ENCODE data around the gene PCDHGA8. TPM values are rescaled to one million over a fixed set of nuclear protein-coding genes. Genes with fewer than 3 reads are reported as not detected.
"Not testable (repeated sequence)": the region's sequence is repeated elsewhere in the genome, so short reads cannot be mapped to it uniquely, and the experiment has no call there.

PCDHGA8 gene
- total RNA-seq, 2 experiments from 2014 or later, result 3.8 to 5.3 TPM

DNA sequence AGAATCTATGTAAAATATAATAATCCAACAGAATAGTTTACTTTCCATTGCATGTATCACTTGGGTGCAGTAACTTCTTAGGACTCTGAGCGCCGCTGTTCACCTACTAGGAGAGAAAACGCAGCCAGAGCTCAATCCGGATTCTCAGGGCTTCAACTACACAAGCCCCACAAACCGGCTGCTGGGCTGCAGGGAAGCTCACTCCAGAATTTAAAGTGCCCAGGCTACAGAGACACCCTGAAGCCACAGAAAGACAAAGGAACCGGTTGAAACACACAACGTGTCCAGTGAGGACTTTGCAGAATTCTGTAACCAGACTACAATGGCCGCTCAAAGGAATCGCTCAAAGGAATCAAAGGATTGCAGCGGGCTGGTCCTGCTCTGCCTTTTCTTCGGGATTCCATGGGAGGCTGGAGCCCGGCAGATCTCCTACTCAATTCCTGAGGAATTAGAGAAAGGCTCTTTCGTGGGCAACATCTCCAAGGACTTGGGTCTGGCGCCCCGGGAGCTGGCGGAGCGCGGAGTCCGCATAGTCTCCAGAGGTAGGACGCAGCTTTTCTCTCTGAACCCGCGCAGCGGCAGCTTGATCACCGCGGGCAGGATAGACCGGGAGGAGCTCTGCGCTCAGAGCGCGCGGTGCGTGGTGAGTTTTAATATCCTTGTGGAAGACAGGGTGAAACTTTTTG is 20.6 kb downstream of the PCDHGA8 start, which contains the start of gene PCDHGA10:
PCDHGA10 (plus strand) TSS at position 134 of the 686 bp plus-strand sequence; CDS start at position 323, 189 bp downstream.
- Histone ChIP-seq H3K4me1 (ENCODE audit: insufficient read depth, low read length, poor library complexity, severe bottlenecking) (no peaks in the 10 kb centered on the region), H3K4me3 (ENCODE audit: low read depth, low read length, poor library complexity, severe bottlenecking) (no peak within 1 kb of the TSS), H3K9me2 (ENCODE audit: insufficient read depth, low read length) (no peaks in the 10 kb centered on the region), H4K20me1 (ENCODE audit: insufficient read depth, low read length) (no peaks in the 10 kb centered on the region), H3K4me2 (ENCODE audit: low read length) (peak within 1 kb of the TSS; percentile 37; the same call in 1 of the 2 replicates), H3K36me3 (ENCODE audit: insufficient read depth, low read length) (no peaks in the 10 kb centered on the region), H3K9me3 (ENCODE audit: low read length) (no peaks in the 10 kb centered on the region), H3K27ac (ENCODE audit: low read depth, low read length, poor library complexity, severe bottlenecking) (no peak within 1 kb of the TSS), H2AFZ (ENCODE audit: low read length) (no peak within 1 kb of the TSS), H3K79me2 (ENCODE audit: insufficient read depth, low read depth, low read length) (no peaks in the 10 kb centered on the region)
- DNase-seq (ENCODE audit: low spot score), result peak; percentile 70
- BruUV-seq (replicated peaks), result no TSS peak
- ChIA-PET CTCF (ENCODE audit: unreplicated experiment) (interaction anchor here (0.9 to 1.7 kb wide), 4 partner anchors 43 to 151 kb away, joined by 3 to 8 read pairs (median 4); partner anchors contain the start of gene PCDHGB3), POLR2A (interaction anchor here (0.9 to 2.2 kb wide), 4 partner anchors 63 to 151 kb away, joined by 3 to 6 read pairs (median 3); partner anchors contain the start of gene PCDHGB1)
- TF ChIP-seq, protein P1, sequence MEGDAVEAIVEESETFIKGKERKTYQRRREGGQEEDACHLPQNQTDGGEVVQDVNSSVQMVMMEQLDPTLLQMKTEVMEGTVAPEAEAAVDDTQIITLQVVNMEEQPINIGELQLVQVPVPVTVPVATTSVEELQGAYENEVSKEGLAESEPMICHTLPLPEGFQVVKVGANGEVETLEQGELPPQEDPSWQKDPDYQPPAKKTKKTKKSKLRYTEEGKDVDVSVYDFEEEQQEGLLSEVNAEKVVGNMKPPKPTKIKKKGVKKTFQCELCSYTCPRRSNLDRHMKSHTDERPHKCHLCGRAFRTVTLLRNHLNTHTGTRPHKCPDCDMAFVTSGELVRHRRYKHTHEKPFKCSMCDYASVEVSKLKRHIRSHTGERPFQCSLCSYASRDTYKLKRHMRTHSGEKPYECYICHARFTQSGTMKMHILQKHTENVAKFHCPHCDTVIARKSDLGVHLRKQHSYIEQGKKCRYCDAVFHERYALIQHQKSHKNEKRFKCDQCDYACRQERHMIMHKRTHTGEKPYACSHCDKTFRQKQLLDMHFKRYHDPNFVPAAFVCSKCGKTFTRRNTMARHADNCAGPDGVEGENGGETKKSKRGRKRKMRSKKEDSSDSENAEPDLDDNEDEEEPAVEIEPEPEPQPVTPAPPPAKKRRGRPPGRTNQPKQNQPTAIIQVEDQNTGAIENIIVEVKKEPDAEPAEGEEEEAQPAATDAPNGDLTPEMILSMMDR (conservative IDR thresholded peaks at IDR 0.05; ENCODE audit: low read length), result peak; percentile 88
- no peak for TF ChIP-seq EZH2phosphoT487 (IDR thresholded peaks at IDR 0.05; ENCODE audit: borderline replicate concordance, low read depth, low read length)
- intact Hi-C loops (cut with micrococcal nuclease; ENCODE audit: unreplicated experiment), result loop anchor here (1.0 to 5.0 kb wide), 2 partner anchors 26 to 56 kb away; partner anchors contain the start of genes PCDHGA4, PCDHGB2 and PCDHGB4

DNA sequence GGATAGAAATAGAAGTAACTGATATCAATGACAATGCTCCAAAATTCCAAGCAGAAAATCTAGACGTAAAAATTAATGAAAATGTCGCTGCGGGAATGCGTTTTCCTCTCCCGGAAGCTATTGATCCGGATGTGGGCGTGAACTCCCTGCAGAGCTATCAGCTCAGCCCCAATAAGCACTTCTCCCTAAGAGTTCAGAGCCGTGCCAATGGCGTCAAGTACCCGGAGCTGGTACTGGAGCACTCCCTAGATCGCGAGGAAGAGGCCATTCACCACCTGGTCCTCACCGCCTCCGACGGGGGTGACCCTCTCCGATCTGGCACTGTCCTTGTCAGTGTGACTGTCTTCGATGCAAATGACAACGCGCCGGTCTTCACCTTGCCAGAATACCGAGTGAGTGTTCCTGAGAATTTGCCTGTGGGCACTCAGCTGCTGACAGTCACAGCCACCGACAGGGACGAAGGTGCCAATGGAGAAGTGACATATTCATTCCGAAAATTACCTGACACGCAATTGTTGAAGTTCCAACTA is 21.2 kb downstream of the PCDHGA8 start:
- BruUV-seq (replicated peaks), result no TSS peak
- no peaks in the 10 kb centered on the region for H3K4me1 ChIP-seq (ENCODE audit: insufficient read depth, low read length, poor library complexity, severe bottlenecking)
- no peak overlapping the region for H3K4me3 ChIP-seq (ENCODE audit: low read depth, low read length, poor library complexity, severe bottlenecking)
- CTCF ChIA-PET (ENCODE audit: unreplicated experiment), result interaction anchor here (0.9 to 1.7 kb wide), 3 partner anchors 51 to 150 kb away, joined by 3 to 8 read pairs (median 4); no protein-coding TSS in a partner anchor
- peak overlapping the region; percentile 37; the same call in 1 of the 2 replicates for H3K4me2 ChIP-seq (ENCODE audit: low read length)
- intact Hi-C loops (cut with micrococcal nuclease; ENCODE audit: unreplicated experiment), result loop anchor here (5.0 kb wide), 1 partner anchor 56 kb away; the partner anchor contains the start of genes PCDHGA4 and PCDHGB2
- no peak for DNase-seq (ENCODE audit: low spot score)
- no peaks in the 10 kb centered on the region for H3K36me3 ChIP-seq (ENCODE audit: insufficient read depth, low read length)
- no peaks in the 10 kb centered on the region for H3K9me3 ChIP-seq (ENCODE audit: low read length)
- TF ChIP-seq EZH2phosphoT487 (IDR thresholded peaks at IDR 0.05; ENCODE audit: borderline replicate concordance, low read depth, low read length), result no peak
- TF ChIP-seq, protein P1 (conservative IDR thresholded peaks at IDR 0.05; ENCODE audit: low read length), result no peak
- no peaks in the 10 kb centered on the region for H3K9me2 ChIP-seq (ENCODE audit: insufficient read depth, low read length)
- no peaks in the 10 kb centered on the region for H3K79me2 ChIP-seq (ENCODE audit: insufficient read depth, low read depth, low read length)
- POLR2A ChIA-PET, result interaction anchor here (0.9 to 2.2 kb wide), 2 partner anchors 63 to 150 kb away, joined by 3 to 6 read pairs; no protein-coding TSS in a partner anchor
- H4K20me1 ChIP-seq (ENCODE audit: insufficient read depth, low read length), result no peaks in the 10 kb centered on the region
- no peak overlapping the region for H2AFZ ChIP-seq (ENCODE audit: low read length)
- no peak overlapping the region for H3K27ac ChIP-seq (ENCODE audit: low read depth, low read length, poor library complexity, severe bottlenecking)

DNA sequence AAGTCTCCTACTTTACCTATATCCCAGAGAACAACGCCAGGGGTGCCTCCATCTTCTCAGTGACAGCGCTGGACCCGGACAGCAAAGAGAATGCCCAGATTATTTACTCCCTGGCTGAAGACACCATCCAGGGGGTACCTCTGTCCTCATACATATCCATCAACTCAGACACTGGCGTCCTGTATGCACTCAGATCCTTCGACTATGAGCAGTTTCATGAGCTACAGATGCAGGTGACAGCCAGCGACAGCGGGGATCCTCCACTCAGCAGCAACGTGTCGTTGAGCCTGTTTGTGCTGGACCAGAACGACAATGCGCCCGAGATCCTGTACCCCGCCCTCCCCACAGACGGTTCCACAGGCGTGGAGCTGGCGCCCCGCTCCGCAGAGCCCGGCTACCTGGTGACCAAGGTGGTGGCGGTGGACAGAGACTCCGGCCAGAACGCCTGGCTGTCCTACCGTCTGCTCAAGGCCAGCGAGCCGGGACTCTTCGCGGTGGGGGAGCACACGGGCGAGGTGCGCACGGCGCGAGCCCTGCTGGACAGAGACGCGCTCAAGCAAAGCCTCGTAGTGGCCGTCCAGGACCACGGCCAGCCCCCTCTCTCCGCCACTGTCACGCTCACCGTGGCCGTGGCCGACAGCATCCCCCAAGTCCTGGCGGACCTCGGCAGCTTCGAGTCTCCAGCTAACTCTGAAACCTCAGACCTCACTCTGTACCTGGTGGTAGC is 22.3 kb downstream of the PCDHGA8 start:
- DNase-seq (ENCODE audit: low spot score); H3K36me3 ChIP-seq (ENCODE audit: insufficient read depth, low read length); H4K20me1 ChIP-seq (ENCODE audit: insufficient read depth, low read length); H3K79me2 ChIP-seq (ENCODE audit: insufficient read depth, low read depth, low read length); H3K4me3 ChIP-seq (ENCODE audit: low read depth, low read length, poor library complexity, severe bottlenecking); H3K27ac ChIP-seq (ENCODE audit: low read depth, low read length, poor library complexity, severe bottlenecking); H2AFZ ChIP-seq (ENCODE audit: low read length); H3K9me3 ChIP-seq (ENCODE audit: low read length); H3K9me2 ChIP-seq (ENCODE audit: insufficient read depth, low read length); BruUV-seq (replicated peaks); H3K4me2 ChIP-seq (ENCODE audit: low read length); H3K4me1 ChIP-seq (ENCODE audit: insufficient read depth, low read length, poor library complexity, severe bottlenecking): not testable (repeated sequence)
- intact Hi-C loops (cut with micrococcal nuclease; ENCODE audit: unreplicated experiment), result loop anchor here (5.0 kb wide), 1 partner anchor 57 kb away; the partner anchor contains the start of genes PCDHGA4 and PCDHGB2
- ChIA-PET CTCF (ENCODE audit: unreplicated experiment) (interaction anchor here (1.7 kb wide), 1 partner anchor 149 kb away, joined by 8 read pairs; no protein-coding TSS in a partner anchor), POLR2A (interaction anchor here (0.7 kb wide), 1 partner anchor 479 kb away, joined by 10 read pairs; no protein-coding TSS in a partner anchor)

DNA sequence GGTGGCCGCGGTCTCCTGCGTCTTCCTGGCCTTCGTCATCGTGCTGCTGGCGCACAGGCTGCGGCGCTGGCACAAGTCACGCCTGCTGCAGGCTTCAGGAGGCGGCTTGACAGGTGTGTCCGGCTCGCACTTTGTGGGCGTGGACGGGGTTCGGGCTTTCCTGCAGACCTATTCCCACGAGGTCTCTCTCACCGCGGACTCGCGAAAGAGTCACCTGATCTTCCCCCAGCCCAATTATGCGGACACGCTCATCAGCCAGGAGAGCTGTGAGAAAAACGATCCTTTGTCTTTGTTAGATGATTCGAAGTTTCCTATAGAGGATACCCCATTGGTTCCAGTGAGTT is 22.8 kb downstream of the PCDHGA8 start:
- H3K4me3 ChIP-seq (ENCODE audit: low read depth, low read length, poor library complexity, severe bottlenecking); intact Hi-C loops (cut with micrococcal nuclease; ENCODE audit: unreplicated experiment); DNase-seq (ENCODE audit: low spot score); H3K27ac ChIP-seq (ENCODE audit: low read depth, low read length, poor library complexity, severe bottlenecking); H3K4me1 ChIP-seq (ENCODE audit: insufficient read depth, low read length, poor library complexity, severe bottlenecking); H3K36me3 ChIP-seq (ENCODE audit: insufficient read depth, low read length); H3K79me2 ChIP-seq (ENCODE audit: insufficient read depth, low read depth, low read length); H2AFZ ChIP-seq (ENCODE audit: low read length); H3K9me3 ChIP-seq (ENCODE audit: low read length); CTCF ChIA-PET (ENCODE audit: unreplicated experiment); H3K4me2 ChIP-seq (ENCODE audit: low read length); H3K9me2 ChIP-seq (ENCODE audit: insufficient read depth, low read length); BruUV-seq (replicated peaks); H4K20me1 ChIP-seq (ENCODE audit: insufficient read depth, low read length): not testable (repeated sequence)
- POLR2A ChIA-PET, result interaction anchor here (0.7 kb wide), 1 partner anchor 479 kb away, joined by 10 read pairs; no protein-coding TSS in a partner anchor
